GM19035 (cell line): ENCODE measurements around the gene NGEF.

ENCODE experiments used
- ATAC-seq: cut with Tn5 transposase; IDR thresholded peaks from one replicate; pipeline ENCODE4 v1.9.1; 2021; ENCODE audit not compliant: unreplicated experiment

NGEF gene

DNA sequence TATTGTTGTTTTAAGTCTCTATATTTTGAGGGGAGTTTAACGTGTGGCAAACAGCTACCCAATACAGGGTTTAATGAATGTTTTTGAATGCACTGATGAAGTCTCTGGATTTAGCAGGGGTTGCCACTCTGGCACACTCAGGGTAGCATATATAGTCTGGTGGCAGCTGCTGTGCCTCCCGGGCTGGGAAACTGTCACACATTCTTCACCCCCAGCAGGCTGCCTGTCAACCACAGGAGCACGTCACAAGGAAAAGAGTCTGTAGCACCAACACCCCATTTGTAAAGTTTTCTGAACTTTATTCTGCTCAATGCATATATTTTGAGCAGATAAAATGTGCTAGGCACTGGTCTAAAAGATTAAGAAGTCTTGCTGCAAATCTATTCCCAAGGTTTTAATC, 39.3 kb downstream of the NGEF start:
- no peak for ATAC-seq

DNA sequence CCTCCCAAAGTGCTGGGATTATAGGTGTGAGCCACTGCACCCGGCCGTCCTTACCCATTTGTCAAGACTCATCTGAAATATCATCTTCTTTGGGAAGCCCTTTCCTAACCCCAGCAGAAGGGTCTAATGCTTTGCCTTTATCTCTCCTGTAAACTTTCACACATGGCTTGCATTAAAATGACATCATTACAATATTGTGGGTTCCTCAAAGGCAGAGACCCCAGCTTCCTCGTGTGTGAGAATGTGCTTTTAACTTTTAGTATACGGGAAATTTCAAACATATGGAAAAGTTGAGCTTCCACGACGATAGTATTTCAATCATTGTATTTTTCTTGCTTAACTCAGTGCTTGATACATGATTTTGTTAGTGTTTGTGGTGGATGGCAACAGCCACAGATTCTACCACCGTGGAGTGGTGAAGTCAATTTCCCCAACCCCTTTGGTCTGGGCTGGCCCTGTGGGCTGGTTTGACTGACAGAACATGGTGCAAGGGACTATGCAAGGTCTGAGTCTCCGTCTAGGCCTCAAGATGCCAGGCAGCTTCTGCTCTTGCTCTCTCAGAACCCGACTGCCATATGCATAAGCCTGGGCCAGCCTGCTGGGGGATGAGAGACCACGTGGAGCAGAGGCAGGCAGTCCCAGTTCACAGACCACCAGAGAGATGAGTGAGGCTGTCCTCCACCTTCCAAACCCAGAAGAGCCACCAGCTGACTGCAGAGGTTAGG, 39.9 kb downstream of the NGEF start:
- ATAC-seq: no peak

DNA sequence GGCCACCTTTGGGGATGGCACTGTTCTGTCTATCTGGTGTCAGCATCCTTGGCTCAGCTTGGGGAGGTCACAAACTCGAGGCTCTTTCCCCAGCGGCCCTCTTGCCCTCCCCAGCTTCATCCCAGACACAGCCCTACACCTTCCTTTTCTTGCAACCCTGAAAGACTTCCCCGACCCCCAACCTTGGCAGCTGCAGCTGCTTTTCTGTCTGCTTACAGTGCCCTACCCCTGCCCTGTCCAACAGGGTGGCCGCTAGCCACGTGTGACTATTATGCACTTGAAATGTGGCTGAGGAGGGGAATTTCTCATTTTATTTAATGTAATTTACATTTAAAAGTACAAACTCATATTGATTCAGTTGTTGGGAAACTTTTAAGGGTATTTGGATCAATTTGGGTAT, 41.3 kb downstream of the NGEF start:
- ATAC-seq: no peak

DNA sequence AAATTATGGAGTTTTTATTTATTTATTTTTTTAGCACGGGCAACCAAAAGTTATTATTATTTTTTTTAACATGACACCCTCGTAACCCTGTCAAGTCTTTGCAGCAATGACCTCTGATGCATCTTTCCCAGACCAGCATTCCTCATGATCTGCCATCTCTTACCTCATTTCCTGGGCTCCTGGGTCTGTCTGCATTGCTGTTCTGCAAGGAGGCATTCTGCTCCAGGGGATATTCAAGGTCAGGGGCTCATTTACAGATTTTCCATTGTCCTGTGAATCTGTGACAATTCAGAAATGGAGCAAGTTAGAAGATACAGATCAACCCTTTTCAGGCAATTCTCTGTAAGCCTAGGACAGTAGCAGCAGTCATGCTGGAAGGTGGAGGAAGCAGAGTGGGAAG, 43.0 kb downstream of the NGEF start:
- ATAC-seq: no peak

- no peak for ATAC-seq
Measured at GRCh38 chr2:232967474-232967873, 45.6 kb downstream of the NGEF start.

DNA sequence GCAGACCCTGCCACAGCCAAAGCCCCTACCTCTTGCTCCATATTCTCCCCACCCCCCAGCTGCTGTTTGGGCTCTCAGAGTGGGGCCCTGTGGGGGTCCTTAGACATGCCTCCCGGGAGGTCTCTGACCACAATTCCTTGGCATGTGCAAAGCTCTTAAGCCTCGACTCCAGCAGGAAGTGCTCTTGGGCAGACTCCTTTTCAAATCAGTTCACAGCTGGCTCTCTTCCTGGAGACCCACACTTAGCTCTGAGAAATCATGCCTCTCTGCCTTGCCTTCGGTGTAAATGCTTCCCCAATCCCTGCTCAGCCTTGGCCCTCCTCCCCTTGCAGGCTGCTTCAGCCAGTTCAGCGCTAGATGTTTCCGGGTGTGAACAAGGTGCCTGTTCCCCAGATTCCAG, 46.9 kb downstream of the NGEF start:
- ATAC-seq: no peak

DNA sequence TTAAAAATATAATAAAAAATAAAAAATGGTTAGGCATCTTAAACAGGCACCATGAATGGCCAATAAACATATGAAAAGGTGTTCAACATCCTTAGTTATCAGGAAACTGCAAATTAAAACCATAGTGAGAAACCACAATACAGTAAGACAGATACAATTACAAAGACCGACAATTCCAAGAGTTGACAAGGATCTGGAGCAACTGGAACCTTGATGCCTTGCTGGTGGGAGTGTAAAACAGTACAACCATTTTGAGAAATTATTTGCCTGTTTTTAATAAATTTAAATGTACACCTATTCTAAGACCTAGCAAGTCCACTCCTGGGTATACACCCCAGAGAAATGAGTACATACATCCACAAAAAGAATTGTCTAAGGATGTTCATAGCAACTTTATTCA, 49.1 kb downstream of the NGEF start:
- no peak for ATAC-seq

DNA sequence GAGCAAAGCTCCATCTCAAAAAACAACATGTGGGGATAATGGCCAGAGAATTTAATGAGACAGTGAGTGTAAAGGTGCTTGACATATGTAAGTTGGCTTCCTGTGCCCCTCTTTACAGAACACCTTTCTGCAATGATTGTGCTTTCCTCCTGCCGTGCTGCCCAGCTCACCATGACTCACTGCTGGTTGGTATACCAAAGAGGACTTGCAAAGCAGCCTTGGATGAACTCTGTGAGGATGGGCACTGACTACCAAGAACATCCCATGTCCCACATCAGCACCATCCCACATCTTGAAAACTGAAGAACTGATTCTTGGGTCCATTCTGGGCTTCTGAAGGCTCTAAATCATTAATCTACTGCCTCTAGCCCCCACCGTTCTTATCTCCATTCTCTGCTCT, 52.2 kb downstream of the NGEF start:
- no peak for ATAC-seq

- no peak for ATAC-seq
Measured at GRCh38 chr2:232959139-232959538, 53.9 kb downstream of the NGEF start.

DNA sequence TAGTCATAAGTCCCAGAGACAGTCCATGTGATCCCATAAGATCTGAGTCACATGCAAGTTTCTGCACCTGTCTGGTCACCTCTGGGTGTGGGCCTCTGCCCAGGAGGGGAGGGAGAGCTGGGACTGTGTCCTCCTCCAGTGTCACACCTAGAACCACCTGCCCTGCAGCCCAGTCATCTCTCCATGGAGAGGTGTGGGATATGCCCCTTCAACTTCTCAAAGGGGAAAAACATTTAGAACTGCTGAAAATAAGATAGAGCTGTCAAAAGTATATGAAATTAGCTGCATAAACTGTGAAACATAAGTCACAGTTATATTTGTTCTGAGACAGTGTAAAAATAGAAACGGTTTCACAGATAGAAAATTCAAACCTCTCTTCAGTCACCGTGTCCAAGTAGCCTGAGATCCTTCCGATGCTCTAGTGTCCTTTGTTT, 55.4 kb downstream of the NGEF start:
- ATAC-seq: no peak

DNA sequence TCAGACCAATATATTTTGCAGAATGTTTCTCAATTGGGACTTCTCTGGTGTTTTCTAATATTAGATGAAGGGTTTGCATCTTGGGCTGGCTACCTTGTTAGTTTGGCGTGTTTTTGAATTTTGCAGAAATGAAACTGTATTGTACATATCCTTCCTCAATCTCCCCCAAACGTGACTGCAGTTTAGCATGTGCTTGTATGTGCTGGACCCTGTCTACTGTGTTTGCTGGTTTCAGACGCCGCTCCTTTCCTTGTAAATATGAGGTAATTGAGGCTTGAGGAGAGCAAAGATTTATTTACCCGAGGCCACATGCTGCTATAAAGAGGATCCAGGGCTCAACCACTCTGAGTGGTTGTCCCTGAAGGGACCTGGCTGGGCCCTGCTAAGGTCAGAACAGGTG, 57.2 kb downstream of the NGEF start:
- no peak for ATAC-seq

DNA sequence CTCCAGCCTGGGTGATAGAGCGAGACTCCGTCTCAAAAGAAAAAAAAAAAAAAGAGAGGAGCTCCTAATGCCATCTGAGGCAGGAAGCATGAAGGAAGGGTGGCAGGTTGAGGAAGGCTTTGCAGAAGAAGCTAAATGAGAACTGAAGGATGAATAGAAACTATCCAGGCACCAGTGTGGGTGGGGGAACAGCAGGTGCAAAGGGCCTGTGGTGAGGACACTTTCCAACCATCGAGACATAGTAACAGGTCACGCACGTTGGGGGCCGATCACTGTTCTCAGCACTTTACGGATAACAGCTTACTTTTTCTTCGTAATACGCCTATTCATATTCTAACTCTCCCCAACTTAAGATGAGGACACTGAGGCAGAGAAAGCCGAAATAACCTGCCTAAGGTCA, 58.4 kb downstream of the NGEF start:
- no peak for ATAC-seq

DNA sequence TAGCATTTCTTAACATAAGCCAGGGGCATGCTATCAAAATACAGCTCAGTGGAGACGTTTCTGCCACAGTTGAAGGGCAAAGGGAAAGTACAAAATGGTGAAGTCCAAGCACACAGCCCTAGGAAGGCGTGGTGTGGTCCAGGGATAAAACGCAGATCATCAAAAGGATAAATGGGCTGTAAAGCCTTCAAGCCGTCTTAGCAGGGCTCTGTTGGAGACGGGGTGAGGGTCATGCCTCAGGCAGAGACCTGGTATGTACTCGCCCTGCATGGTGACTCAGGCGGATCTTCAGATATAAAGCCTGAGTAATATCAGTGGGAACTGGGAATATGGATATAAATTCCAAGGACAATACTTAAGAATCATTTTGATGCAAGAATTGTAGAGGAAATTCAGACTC, 61.2 kb downstream of the NGEF start:
- ATAC-seq: no peak

GRCh38 chr2:232951181-232951580, 61.9 kb downstream of the NGEF start:
- no peak for ATAC-seq

DNA sequence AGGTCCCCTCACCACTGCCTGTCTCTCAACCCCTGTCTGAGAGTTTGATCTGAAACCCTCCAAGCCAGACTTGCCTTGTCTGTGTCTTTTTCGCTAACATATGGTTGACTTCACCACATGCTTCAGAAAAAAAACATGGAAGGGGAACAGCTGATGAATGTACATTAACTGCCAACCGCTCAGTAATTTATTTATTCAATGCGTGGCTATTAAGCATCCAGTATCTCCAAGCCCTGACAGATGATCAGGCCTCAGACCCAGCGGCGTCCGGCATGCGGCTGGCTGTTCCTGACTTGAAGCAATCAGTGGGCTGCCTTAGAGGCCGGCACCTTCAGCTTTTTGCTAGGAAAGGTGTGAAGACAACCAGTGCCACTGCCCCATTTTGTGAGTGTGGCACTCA, 62.3 kb downstream of the NGEF start:
- no peak for ATAC-seq

DNA sequence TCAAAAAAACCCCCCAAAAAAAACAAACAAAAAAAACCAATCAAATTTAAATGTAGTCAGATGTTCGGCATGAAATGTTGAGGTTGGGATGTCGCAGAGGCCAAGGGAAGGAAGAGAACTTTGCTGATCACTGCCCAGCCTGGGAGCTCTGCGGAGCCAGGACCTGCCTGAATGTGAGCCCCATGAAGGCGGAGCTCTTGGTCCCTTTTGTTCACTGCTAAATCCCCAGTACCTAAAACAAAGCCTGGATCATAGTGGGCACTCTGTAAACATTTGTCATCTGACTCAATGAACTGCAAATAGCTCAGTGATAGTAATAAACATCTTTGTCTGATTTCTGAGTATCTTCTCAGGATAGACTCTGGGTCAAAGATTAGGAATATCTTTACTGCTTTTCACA, 64.0 kb downstream of the NGEF start:
- no peak for ATAC-seq

GRCh38 chr2:232942831-232943230, 70.2 kb downstream of the NGEF start:
- no peak for ATAC-seq

DNA sequence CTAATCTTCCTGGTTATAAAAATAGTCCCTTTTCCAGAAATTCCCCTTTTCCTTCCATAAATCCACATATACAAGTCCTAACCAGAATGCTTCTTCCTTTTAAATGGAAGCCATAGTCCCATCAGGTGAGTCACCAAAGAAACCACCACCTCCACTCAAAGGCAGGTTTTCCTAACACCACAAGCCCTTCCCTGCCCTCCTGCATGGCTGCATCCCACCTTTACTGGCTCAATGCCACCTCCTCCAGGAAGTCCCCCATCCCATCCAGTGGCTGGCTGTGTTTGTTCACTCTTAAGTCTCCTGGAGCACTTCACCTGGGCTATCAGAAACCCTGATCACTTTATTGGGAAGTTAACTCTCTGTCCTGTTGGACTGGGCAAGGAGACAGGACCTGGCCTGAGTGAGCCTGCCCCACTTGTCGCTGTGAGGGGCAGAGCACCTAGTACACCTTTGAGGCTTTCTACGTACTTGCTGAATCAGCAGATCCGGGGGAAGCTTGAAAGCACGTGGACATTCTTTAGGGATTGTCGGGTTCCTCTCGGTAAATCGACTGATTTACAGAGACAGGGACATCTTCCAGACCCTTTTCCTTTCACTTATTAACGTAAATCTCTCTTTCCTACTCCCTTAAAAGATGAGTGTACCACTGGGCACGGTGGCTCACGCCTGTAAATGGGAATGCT, 71.0 kb downstream of the NGEF start:
- no peak for ATAC-seq

GRCh38 chr2:232941400-232941799, 71.7 kb downstream of the NGEF start:
- no peak for ATAC-seq

DNA sequence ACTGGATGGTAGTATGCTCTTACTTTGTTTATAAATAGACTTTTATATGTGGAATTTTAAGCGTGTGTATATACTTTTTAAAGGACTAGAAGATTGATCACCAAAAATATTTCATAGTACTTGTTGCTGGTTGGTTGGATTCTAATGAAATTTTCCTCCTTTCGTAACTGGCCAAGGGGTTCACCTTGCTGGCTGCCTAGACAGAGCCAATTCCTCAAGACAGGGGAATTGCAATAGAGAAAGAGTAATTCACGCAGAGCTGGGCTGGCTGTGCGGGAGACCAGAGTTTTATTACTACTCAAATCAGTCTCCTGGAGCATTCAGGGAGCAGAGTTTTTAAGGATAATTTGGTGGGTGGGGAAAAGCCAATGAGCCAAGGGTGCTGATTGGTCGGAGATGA, 72.3 kb downstream of the NGEF start:
- ATAC-seq: no peak

DNA sequence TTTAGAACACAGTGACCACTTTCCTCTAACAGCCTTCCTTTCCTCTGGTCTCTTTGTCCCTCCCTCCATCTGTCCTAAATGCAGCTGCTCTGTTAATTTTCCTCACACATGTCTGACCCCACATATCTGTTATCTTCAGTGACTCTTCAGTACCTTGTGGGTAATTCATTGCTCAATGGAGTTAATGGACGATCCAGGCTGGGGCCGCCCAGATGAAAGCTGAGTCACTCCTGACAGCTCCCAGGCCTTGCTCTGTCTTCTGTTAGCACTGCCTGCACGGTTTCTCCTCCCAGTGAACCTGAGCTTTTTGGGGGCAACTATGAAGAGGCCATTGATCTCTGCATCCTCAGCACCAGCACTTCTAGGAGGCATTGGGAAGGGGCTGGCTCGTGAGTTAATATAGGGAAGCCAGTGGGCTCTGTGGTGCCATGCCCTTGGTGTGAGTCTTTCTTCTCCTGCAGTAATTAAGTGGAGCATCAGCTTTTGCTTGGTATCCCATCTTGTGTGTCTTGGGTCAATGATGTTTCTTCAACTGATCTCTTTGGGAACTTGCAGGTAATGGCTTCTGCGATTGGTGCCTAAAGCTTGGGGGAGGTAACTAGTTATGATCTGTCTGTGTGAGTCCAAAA, 75.7 kb downstream of the NGEF start:
- ATAC-seq: no peak

- no peak for ATAC-seq
Measured at GRCh38 chr2:232931636-232932035, 81.4 kb downstream of the NGEF start.

DNA sequence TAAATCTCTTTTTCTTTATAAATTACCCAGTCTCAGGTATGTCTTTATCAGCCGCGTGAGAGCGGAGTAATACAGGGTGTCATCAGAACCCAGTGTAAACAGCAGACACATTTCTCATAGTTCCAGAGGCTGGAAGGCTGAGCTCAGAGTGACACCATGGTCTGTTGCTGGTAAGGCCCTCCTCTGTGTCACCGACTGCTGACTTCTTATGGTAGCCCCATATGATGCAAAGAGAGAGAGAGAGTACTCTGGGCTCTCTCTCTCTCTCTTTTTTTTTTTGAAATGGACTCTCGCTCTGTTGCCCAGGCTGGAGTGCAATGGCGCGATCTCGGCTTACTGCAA, 83.0 kb downstream of the NGEF start:
- ATAC-seq: no peak
